ENCODE data around the gene CLCN5. TPM values are rescaled to one million over a fixed set of nuclear protein-coding genes. Genes with fewer than 3 reads are reported as not detected.

CLCN5 gene
- total RNA-seq, 1 donor from 2014 or later: 3.3 TPM

DNA sequence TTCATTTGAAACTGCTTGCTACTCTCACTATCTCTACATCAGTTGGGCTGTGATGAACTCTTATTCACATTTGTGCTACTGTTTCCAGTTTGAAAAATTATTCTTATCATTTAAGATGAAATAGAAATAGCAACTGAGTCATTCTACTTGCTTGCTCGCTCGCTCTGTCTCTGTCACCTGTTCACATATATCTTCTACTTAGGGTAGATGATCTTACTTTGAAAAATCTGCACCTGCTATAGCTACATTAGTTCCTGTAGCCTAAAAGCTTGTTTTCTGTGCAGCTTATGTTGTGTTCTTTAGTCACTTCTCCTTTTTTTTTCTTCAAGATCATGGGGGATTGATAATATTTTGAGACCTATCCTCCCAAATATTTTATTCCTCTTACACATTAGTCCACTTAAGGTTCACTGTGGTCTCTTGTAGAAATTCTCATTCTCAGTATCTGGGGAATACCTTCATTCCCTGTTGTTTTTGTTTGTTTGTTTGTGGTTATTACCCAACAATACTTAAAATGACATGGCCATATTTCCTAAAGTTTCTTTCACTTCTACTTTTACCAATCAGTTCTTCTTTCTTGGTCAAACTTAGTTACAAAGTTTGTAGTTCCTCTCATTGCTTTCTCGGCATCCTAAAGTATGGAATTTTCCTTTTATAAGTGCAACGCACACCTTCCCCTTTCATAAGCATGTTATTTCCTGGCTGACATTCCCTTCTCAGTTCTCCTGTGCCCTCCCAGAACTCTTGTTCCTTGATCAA is 36.5 kb downstream of the CLCN5 start:
- TF ChIP-seq, protein P1, sequence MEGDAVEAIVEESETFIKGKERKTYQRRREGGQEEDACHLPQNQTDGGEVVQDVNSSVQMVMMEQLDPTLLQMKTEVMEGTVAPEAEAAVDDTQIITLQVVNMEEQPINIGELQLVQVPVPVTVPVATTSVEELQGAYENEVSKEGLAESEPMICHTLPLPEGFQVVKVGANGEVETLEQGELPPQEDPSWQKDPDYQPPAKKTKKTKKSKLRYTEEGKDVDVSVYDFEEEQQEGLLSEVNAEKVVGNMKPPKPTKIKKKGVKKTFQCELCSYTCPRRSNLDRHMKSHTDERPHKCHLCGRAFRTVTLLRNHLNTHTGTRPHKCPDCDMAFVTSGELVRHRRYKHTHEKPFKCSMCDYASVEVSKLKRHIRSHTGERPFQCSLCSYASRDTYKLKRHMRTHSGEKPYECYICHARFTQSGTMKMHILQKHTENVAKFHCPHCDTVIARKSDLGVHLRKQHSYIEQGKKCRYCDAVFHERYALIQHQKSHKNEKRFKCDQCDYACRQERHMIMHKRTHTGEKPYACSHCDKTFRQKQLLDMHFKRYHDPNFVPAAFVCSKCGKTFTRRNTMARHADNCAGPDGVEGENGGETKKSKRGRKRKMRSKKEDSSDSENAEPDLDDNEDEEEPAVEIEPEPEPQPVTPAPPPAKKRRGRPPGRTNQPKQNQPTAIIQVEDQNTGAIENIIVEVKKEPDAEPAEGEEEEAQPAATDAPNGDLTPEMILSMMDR (conservative IDR thresholded peaks at IDR 0.05; ENCODE audit: low read depth, low read length): no peak
- DNase-seq (ENCODE audit: low read depth): no peak
- no peak overlapping the region for H3K4me3 ChIP-seq (ENCODE audit: low read depth, low read length)

DNA sequence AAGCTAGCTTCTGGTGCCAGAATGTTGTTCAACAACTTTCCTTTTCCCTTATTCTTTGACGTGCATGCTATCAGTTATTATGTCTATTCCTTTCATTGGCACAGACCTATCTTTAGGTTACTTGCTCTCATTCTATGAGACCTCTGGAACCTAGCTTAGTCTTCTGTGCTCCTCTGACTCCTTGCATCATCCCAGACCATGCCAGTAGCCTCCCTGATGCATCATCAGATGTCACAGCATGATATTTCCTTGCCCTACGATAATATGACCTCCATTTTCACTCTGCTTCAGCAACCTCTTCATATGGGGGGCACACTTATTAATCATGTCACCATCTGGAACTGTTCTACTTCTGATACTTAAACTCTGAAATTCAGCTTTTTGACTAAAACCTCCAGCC is 37.2 kb downstream of the CLCN5 start:
- TF ChIP-seq, protein P1 (conservative IDR thresholded peaks at IDR 0.05; ENCODE audit: low read depth, low read length): no peak
- DNase-seq (ENCODE audit: low read depth): no peak
- H3K4me3 ChIP-seq (ENCODE audit: low read depth, low read length): no peak overlapping the region

DNA sequence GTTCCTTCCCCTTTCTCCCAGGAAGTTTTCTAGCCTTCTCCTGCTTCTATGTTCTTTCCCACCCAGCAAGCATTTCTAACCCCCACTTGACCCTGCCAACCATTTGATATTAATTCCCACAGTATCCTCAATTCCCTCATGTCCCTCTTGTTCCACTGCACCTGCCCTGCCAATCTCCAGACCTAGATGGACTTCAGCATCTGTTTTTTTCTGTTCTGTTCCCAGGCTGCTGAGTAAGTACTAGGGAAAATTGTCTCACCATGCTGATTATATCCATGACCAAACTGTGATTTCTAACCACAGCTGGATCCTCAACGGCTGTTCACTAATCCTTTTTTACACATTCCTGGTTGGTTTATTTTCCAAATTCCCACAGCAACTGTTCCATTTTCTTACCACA is 37.7 kb downstream of the CLCN5 start:
- TF ChIP-seq, protein P1 (conservative IDR thresholded peaks at IDR 0.05; ENCODE audit: low read depth, low read length): no peak
- H3K4me3 ChIP-seq (ENCODE audit: low read depth, low read length): no peak overlapping the region
- DNase-seq (ENCODE audit: low read depth): no peak

DNA sequence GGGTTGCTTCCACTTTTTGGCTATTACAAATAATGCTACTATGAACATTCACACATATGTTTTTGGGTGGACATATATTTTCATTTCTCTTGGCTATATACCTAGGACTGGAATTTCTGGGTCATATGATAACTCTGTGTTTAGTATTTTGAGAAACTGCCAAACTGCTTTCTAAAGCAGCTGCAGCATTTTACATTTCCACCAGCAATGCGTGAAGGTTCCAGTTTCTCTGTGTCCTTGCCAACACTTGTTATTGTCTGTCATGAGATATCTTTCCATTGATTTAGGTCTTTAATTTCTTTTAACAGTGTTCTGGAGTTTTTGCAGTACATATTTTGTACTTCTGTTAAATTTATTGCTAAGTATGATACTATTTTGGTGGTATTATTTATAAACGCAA is 48.3 kb downstream of the CLCN5 start:
- no peak overlapping the region for H3K4me3 ChIP-seq (ENCODE audit: low read depth, low read length)
- TF ChIP-seq, protein P1 (conservative IDR thresholded peaks at IDR 0.05; ENCODE audit: low read depth, low read length): no peak
- DNase-seq (ENCODE audit: low read depth): no peak

GRCh38 chrX:49972328-49972860 is 50.0 kb downstream of the CLCN5 start:
- DNase-seq (ENCODE audit: low read depth): no peak
- no peak overlapping the region for H3K4me3 ChIP-seq (ENCODE audit: low read depth, low read length)
- TF ChIP-seq, protein P1 (conservative IDR thresholded peaks at IDR 0.05; ENCODE audit: low read depth, low read length): no peak

DNA sequence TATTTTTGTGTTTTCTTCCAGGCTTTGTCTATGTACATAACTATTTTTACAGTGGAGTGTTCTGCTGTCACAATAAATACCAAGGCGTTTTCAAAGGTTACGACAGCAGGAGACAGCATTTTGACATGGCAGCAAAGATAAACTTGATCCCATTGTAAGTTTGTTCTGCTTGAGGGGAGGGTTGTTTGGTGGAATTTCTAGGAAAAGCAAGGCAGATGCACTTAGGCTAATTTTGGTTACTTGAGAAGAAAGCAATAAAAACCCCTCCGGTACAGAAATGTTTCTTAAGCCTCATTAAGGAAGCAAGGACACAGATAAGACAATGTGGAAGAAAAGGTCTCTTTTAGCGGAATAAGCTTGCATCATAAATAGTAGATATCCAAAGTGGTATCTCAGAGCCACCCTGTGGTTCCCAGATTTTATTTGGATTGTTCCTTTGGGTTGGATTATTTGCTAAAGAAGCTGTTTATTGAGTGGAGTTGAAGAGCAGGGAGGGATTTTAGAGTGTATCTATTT is 54.3 kb downstream of the CLCN5 start:
- no peak overlapping the region for H3K4me3 ChIP-seq (ENCODE audit: low read depth, low read length)
- DNase-seq (ENCODE audit: low read depth): no peak
- TF ChIP-seq, protein P1 (conservative IDR thresholded peaks at IDR 0.05; ENCODE audit: low read depth, low read length): no peak
